ENCODE measurements around the gene CPNE9.

CPNE9 gene

GRCh38 chr3:9681011-9681722 lies 22.5 kb upstream of the CPNE9 start:
- no peak for DNase-seq (ENCODE audit: low spot score)
- Mint-ChIP-seq H3K4me3 (no peak overlapping the region), H3K27me3 (ENCODE audit: low read depth) (no peaks in the 10 kb centered on the region), H3K36me3 (ENCODE audit: low read depth) (peaks cover 43% of the 10 kb centered on the region), H3K9me3 (no peaks in the 10 kb centered on the region), H3K4me1 (ENCODE audit: low read depth) (no peaks in the 10 kb centered on the region), H3K27ac (no peak overlapping the region)

DNA sequence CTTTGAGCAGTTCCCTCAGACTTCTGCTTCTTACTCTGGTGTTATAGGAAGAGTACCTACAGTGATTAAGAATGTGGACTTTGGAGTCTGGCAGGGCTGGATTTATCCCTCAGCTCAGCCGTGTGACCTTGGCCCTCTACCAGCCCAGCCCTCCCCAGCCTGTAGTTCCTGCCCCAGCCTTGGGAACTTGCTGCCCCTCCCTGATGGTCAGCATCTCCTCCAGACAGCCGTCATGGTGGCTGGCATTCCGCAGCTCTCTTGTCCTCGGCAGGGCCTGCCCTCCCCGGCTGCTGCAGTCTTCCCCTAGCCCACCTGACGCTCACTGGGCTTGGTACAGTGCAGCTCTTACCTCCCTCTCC lies 21.9 kb upstream of the CPNE9 start:
- Mint-ChIP-seq H3K36me3 (ENCODE audit: low read depth) (peaks cover 44% of the 10 kb centered on the region), H3K4me3 (no peak overlapping the region), H3K27ac (no peak overlapping the region), H3K9me3 (no peaks in the 10 kb centered on the region), H3K27me3 (ENCODE audit: low read depth) (no peaks in the 10 kb centered on the region), H3K4me1 (ENCODE audit: low read depth) (no peaks in the 10 kb centered on the region)
- no peak for DNase-seq (ENCODE audit: low spot score)

GRCh38 chr3:9682096-9682495 lies 21.5 kb upstream of the CPNE9 start:
- Mint-ChIP-seq H3K27ac (no peak overlapping the region), H3K27me3 (ENCODE audit: low read depth) (no peaks in the 10 kb centered on the region), H3K4me3 (no peak overlapping the region), H3K36me3 (ENCODE audit: low read depth) (peaks cover 45% of the 10 kb centered on the region), H3K9me3 (no peaks in the 10 kb centered on the region), H3K4me1 (ENCODE audit: low read depth) (no peaks in the 10 kb centered on the region)
- no peak for DNase-seq (ENCODE audit: low spot score)

DNA sequence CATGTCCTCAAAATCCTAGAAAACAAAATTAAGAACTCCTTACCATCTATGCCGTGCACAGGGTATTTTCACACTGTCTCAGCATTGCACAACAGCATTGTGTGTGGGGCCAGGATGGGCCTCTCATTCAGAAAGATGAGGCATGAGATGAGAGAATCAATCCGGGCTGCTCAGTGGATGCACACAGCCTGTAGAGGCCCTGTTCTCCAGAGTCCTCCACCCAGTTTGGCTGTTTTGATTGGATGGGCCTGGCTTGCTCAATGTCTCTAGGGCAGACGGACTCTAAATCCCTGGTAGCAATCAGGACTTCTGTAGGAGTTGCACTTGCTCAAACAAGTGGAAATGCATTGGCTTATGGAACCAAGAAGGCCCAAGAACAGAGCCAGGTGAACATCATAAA lies 20.2 kb upstream of the CPNE9 start:
- H3K27ac Mint-ChIP-seq, result no peak overlapping the region
- no peaks in the 10 kb centered on the region for H3K27me3 Mint-ChIP-seq (ENCODE audit: low read depth)
- no peak for DNase-seq (ENCODE audit: low spot score)
- no peaks in the 10 kb centered on the region for H3K4me1 Mint-ChIP-seq (ENCODE audit: low read depth)
- H3K36me3 Mint-ChIP-seq (ENCODE audit: low read depth), result peaks cover 44% of the 10 kb centered on the region
- no peaks in the 10 kb centered on the region for H3K9me3 Mint-ChIP-seq
- no peak overlapping the region for H3K4me3 Mint-ChIP-seq

DNA sequence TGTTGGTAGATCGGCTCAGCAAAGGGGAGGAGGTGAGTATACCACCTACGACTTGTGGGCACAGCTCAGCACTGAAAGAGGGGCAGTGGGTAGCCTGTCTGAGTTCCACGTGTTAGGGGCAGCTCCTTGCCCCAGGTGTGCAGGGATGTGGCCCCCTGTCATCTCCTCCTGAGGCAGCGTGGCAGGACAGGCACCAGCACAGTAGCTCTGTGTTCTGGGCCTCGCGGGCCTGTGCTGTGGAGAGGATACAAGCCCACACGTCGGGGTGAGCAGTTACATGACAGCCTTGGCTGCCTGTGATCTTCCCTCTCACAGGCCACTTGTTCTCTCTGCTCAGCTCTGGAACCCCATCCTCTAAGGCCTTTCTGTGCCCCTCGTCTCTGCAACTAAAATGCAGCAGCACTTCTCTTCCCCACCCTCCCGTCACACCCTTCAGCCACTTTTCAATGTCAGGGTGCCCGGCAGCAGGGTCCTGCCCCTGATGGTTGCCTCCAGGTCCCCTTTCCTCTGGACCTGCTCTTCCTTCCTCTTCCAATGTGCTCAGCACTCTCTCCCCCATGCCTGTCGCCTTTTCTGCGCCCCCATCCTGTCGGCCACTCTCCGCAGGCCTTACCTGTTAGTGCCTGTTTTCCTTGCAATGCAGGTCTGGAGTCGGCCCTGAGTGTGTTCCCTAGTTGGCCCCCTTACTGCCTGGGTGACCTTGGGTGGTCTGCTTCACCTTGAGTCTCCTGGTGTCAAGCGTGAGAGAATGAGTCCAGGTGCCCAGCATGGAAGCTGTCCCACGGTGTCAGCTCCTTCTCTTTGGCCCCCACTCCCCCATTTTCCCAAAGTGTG lies 18.2 kb upstream of the CPNE9 start:
- no peak for DNase-seq (ENCODE audit: low spot score)
- Mint-ChIP-seq H3K4me1 (ENCODE audit: low read depth) (no peaks in the 10 kb centered on the region), H3K4me3 (no peak overlapping the region), H3K27ac (no peak overlapping the region), H3K9me3 (no peaks in the 10 kb centered on the region), H3K27me3 (ENCODE audit: low read depth) (no peaks in the 10 kb centered on the region), H3K36me3 (ENCODE audit: low read depth) (peaks cover 46% of the 10 kb centered on the region)

DNA sequence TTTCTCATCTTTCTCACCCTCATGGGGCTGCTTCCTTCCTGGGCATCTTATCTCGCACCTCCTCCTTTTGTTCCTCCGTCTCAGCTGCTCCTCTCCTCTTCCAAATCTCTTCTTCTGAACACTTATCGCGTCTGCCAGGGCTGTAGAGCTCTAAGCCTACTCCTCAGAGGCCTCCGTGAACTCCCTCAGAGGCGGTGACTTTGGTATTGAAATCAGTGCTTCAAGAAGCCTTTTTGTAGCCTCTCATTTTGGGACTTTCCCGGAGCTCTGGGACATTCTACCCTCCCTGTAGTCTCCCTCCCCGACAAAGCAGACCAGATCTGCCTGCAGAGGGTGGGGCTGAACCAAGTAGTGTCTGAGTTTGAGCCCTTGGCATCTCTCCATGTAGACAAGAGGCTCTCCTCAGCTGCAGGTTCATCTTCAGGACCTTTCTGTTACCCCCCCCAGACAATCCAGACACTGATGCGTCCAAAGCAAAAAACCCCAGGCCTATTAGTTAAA lies 17.5 kb upstream of the CPNE9 start:
- Mint-ChIP-seq H3K4me3 (no peak overlapping the region), H3K4me1 (ENCODE audit: low read depth) (no peaks in the 10 kb centered on the region), H3K27me3 (ENCODE audit: low read depth) (no peaks in the 10 kb centered on the region), H3K9me3 (no peaks in the 10 kb centered on the region), H3K27ac (peak overlapping the region; percentile 21), H3K36me3 (ENCODE audit: low read depth) (peaks cover 43% of the 10 kb centered on the region)
- DNase-seq (ENCODE audit: low spot score), result no peak

DNA sequence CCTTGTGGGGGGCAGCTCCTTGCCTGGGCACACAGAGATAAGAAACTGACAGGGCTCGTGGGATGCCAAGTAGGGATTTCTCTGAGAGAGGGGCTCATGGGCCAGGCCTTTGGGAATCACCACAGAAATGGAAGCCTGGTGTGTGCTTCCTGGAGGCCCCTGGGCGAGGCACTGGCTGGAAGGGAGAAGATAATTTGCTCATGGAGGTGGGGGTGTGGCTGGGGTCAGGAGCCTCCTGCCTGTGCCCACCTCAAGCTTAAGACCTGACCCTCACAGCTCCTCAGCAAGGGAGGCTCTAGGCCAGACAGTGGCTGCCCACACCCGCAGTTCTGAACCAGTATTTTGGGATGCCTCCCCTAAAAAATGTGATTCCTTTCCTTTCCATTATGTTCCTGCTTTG lies 16.9 kb upstream of the CPNE9 start:
- DNase-seq (ENCODE audit: low spot score), result no peak
- H3K4me1 Mint-ChIP-seq (ENCODE audit: low read depth), result no peaks in the 10 kb centered on the region
- no peaks in the 10 kb centered on the region for H3K9me3 Mint-ChIP-seq
- H3K27me3 Mint-ChIP-seq (ENCODE audit: low read depth), result no peaks in the 10 kb centered on the region
- no peak overlapping the region for H3K4me3 Mint-ChIP-seq
- H3K27ac Mint-ChIP-seq, result no peak overlapping the region
- peaks cover 40% of the 10 kb centered on the region for H3K36me3 Mint-ChIP-seq (ENCODE audit: low read depth)

DNA sequence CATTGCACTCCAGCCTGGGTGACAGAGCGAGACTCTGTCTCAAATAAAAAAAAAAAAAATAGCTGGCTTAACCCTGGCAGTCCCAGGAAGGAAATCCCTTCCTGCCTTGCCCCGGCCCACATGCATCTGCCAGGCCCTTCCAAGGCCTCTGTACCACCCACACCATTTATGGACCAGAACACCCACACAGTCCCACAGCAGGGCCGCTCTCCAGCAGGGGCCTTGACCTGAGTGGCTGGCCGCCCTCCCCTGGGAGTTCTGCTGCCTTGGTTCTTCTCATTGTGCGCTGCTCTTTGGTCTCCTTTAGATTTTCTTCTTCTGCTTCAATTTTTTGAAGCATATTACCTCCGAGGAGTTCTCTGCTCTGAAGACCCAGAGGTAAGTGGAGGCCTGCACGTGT lies 16.1 kb upstream of the CPNE9 start:
- Mint-ChIP-seq H3K4me3 (no peak overlapping the region), H3K27ac (no peak overlapping the region), H3K4me1 (ENCODE audit: low read depth) (no peaks in the 10 kb centered on the region), H3K9me3 (no peaks in the 10 kb centered on the region), H3K36me3 (ENCODE audit: low read depth) (peaks cover 39% of the 10 kb centered on the region), H3K27me3 (ENCODE audit: low read depth) (no peaks in the 10 kb centered on the region)
- no peak for DNase-seq (ENCODE audit: low spot score)

- Mint-ChIP-seq H3K4me1 (ENCODE audit: low read depth) (no peaks in the 10 kb centered on the region), H3K36me3 (ENCODE audit: low read depth) (peaks cover 33% of the 10 kb centered on the region)
Measured at GRCh38 chr3:9688961-9689360, 14.7 kb upstream of the CPNE9 start.

DNA sequence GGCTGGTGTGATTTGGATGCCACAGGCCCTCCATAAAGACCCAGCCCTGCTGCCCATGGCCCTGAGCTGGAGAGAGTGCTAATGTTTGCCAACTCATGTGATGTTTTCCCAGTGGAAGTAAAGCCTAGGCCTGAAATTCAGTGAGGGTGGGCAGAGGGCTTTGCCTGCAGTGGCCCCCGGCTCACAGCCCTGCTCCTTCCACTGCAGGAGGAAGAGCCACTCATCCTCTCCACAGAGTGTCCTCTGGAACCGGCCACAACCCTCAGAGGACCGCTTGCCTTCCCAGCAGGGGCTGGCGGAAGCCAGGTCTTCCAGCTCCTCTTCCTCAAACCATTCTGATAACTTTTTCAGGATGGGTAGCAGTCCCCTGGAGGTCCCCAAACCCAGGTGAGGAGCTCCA lies 13.9 kb upstream of the CPNE9 start:
- H3K4me1 Mint-ChIP-seq (ENCODE audit: low read depth), result no peaks in the 10 kb centered on the region
- no peak overlapping the region for H3K27ac Mint-ChIP-seq
- DNase-seq (ENCODE audit: low spot score), result no peak
- H3K27me3 Mint-ChIP-seq (ENCODE audit: low read depth), result no peaks in the 10 kb centered on the region
- peaks cover 31% of the 10 kb centered on the region for H3K36me3 Mint-ChIP-seq (ENCODE audit: low read depth)
- no peaks in the 10 kb centered on the region for H3K9me3 Mint-ChIP-seq
- H3K4me3 Mint-ChIP-seq, result no peak overlapping the region

More at GRCh38 chr3:9688961-9689360, 14.7 kb upstream of the CPNE9 start:
- Mint-ChIP-seq H3K9me3 (no peaks in the 10 kb centered on the region), H3K27ac (no peak overlapping the region), H3K27me3 (ENCODE audit: low read depth) (no peaks in the 10 kb centered on the region), H3K4me3 (no peak overlapping the region)
- DNase-seq (ENCODE audit: low spot score), result no peak

- H3K9me3 Mint-ChIP-seq, result no peaks in the 10 kb centered on the region
- H3K36me3 Mint-ChIP-seq (ENCODE audit: low read depth), result peaks cover 29% of the 10 kb centered on the region
- no peaks in the 10 kb centered on the region for H3K27me3 Mint-ChIP-seq (ENCODE audit: low read depth)
- H3K27ac Mint-ChIP-seq, result no peak overlapping the region
- no peak for DNase-seq (ENCODE audit: low spot score)
- H3K4me1 Mint-ChIP-seq (ENCODE audit: low read depth), result no peaks in the 10 kb centered on the region
- no peak overlapping the region for H3K4me3 Mint-ChIP-seq
Measured at GRCh38 chr3:9690451-9691450, 12.9 kb upstream of the CPNE9 start.

GRCh38 chr3:9691636-9692035 lies 12.0 kb upstream of the CPNE9 start:
- Mint-ChIP-seq H3K4me3 (no peak overlapping the region), H3K27me3 (ENCODE audit: low read depth) (no peaks in the 10 kb centered on the region), H3K9me3 (no peaks in the 10 kb centered on the region), H3K36me3 (ENCODE audit: low read depth) (peaks cover 26% of the 10 kb centered on the region), H3K4me1 (ENCODE audit: low read depth) (no peaks in the 10 kb centered on the region), H3K27ac (no peak overlapping the region)
- DNase-seq (ENCODE audit: low spot score), result no peak

DNA sequence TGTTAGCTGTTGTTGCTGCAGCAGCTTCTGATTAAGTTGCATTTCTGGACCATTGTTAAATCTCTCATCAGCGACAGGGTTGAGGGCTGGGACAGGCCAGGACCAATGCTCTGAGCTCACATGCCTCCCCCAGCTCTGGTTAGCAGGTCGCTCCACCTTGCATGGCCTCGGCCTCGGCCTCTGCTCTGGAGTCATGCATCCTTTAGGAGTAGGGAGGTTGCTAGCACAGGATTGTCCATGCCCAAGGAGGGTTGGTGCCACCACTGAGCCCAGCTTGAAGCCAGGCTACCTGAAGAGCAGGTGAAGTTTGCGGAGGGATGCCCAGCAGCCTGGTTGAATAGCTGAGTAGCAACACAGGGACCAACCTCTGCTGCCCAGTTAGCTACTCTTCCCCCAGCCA lies 11.2 kb upstream of the CPNE9 start:
- Mint-ChIP-seq H3K4me3 (no peak overlapping the region), H3K36me3 (ENCODE audit: low read depth) (peaks cover 22% of the 10 kb centered on the region), H3K4me1 (ENCODE audit: low read depth) (no peaks in the 10 kb centered on the region), H3K27me3 (ENCODE audit: low read depth) (no peaks in the 10 kb centered on the region), H3K9me3 (no peaks in the 10 kb centered on the region), H3K27ac (no peak overlapping the region)
- DNase-seq (ENCODE audit: low spot score), result no peak

GRCh38 chr3:9695345-9695744 lies 8.3 kb upstream of the CPNE9 start:
- peaks cover 12% of the 10 kb centered on the region for H3K36me3 Mint-ChIP-seq (ENCODE audit: low read depth)

More at GRCh38 chr3:9695345-9695744, 8.3 kb upstream of the CPNE9 start:
- no peaks in the 10 kb centered on the region for H3K4me1 Mint-ChIP-seq (ENCODE audit: low read depth)
- no peaks in the 10 kb centered on the region for H3K27me3 Mint-ChIP-seq (ENCODE audit: low read depth)
- no peak for DNase-seq (ENCODE audit: low spot score)
- no peak overlapping the region for H3K27ac Mint-ChIP-seq
- no peaks in the 10 kb centered on the region for H3K9me3 Mint-ChIP-seq
- no peak overlapping the region for H3K4me3 Mint-ChIP-seq
